CD14-positive monocyte (primary cell): ENCODE data around the gene TPK1. TPM values are rescaled to one million over a fixed set of nuclear protein-coding genes. Genes with fewer than 3 reads are reported as not detected.

Experiments
- DNase-seq, 3 donors: peaks; one replicate each; pipeline ENCODE4 v3.0.0-alpha.2; 2011 to 2022
- H2AFZ ChIP-seq: 2 replicates; pipeline ENCODE4 v1.6.0; 2012; ENCODE audit warnings: mild to moderate bottlenecking, low read depth, low read length, inconsistent platforms; ENCODE audit not compliant: insufficient read depth, poor library complexity, severe bottlenecking
- H3K27ac ChIP-seq, 2 donors: 1 replicate in 1 of 2; 2 replicates in 1 of 2; pipeline ENCODE4 v1.5.1; 2012 to 2013; ENCODE audit warnings: low read length in 2 of 2, control low read depth in 1 of 2, inconsistent platforms in 1 of 2, low read depth in 1 of 2, mild to moderate bottlenecking in 1 of 2
- H3K27me3 ChIP-seq, 2 donors: one replicate each; pipeline versions ENCODE4 v1.6.0 to v1.6.1; 2011 to 2013; ENCODE audit warnings: low read length in 2 of 2; ENCODE audit not compliant: control insufficient read depth in 2 of 2, insufficient read depth in 2 of 2
- H3K36me3 ChIP-seq, 2 donors: replicated peaks in 1 of 2; 1 replicate in 1 of 2; 2 replicates in 1 of 2; pipeline versions ENCODE4 v1.5.1 to v1.6.1; 2012 to 2013; ENCODE audit warnings: low read length in 2 of 2, control low read depth in 1 of 2, inconsistent platforms in 1 of 2, mild to moderate bottlenecking in 1 of 2; ENCODE audit not compliant: insufficient read depth in 2 of 2, control insufficient read depth in 1 of 2
- H3K4me1 ChIP-seq, 2 donors: 1 replicate in 1 of 2; 2 replicates in 1 of 2; pipeline versions ENCODE4 v1.5.1 to v1.6.1; 2012 to 2013; ENCODE audit warnings: low read length in 2 of 2, control low read depth in 1 of 2, inconsistent platforms in 1 of 2, mild to moderate bottlenecking in 1 of 2, moderate library complexity in 1 of 2; ENCODE audit not compliant: insufficient read depth in 2 of 2, control insufficient read depth in 1 of 2
- H3K4me2 ChIP-seq: replicated peaks from 2 replicates; pipeline ENCODE3; 2012; ENCODE audit warnings: low read length, moderate library complexity, mild to moderate bottlenecking; ENCODE audit not compliant: poor library complexity, severe bottlenecking; ENCODE audit errors: extremely low read depth
- H3K4me3 ChIP-seq, 3 experiments: fragments of 200-600 bp in 1 of 3; sonication (generic) in 1 of 3; replicated peaks in 1 of 3; 1 replicate in 2 of 3; 2 replicates in 1 of 3; pipeline ENCODE4 v1.5.1; 2011 to 2013; ENCODE audit warnings: low read length in 3 of 3, mild to moderate bottlenecking in 3 of 3, control low read depth in 2 of 3, low read depth in 2 of 3, inconsistent platforms in 1 of 3, moderate library complexity in 1 of 3
- H3K79me2 ChIP-seq: 2 replicates; pipeline ENCODE4 v1.6.0; 2012; ENCODE audit warnings: mild to moderate bottlenecking, control low read depth, inconsistent platforms, low read length, moderate library complexity; ENCODE audit not compliant: insufficient read depth
- H3K9ac ChIP-seq: 2 replicates; pipeline ENCODE4 v1.6.0; 2017; ENCODE audit warnings: low read length, mild to moderate bottlenecking; ENCODE audit not compliant: insufficient read depth, poor library complexity, severe bottlenecking
- H3K9me3 ChIP-seq, 2 donors: replicated peaks in 1 of 2; 1 replicate in 1 of 2; 2 replicates in 1 of 2; pipeline versions ENCODE4 v1.5.1 to v1.6.1; 2012 to 2013; ENCODE audit warnings: low read length in 2 of 2, control low read depth in 1 of 2; ENCODE audit not compliant: control insufficient read depth in 1 of 2, insufficient read depth in 1 of 2
- H4K20me1 ChIP-seq: 2 replicates; pipeline ENCODE4 v1.6.0; 2012; ENCODE audit warnings: mild to moderate bottlenecking, low read length, control low read depth, moderate library complexity; ENCODE audit not compliant: insufficient read depth
- H3K27ac Mint-ChIP-seq, 7 donors: one replicate each; pipeline ENCODE4 v1.8.0; 2020; ENCODE audit warnings: mild to moderate bottlenecking in 7 of 7, mixed read lengths in 7 of 7, moderate library complexity in 6 of 7, inconsistent platforms in 2 of 7
- H3K27me3 Mint-ChIP-seq, 3 donors: one replicate each; pipeline ENCODE4 v1.8.0; 2021 to 2022; ENCODE audit warnings: low read depth in 3 of 3, mild to moderate bottlenecking in 3 of 3, mixed read lengths in 3 of 3, moderate library complexity in 3 of 3, inconsistent platforms in 1 of 3
- H3K36me3 Mint-ChIP-seq, 2 donors: one replicate each; pipeline ENCODE4 v1.8.0; 2020; ENCODE audit warnings: mixed read lengths in 2 of 2, inconsistent platforms in 1 of 2, mild to moderate bottlenecking in 1 of 2
- H3K4me1 Mint-ChIP-seq: one replicate; pipeline ENCODE4 v1.8.0; 2020; ENCODE audit warnings: mild to moderate bottlenecking, mixed read lengths
- H3K4me3 Mint-ChIP-seq, 2 donors: one replicate each; pipeline ENCODE4 v1.8.0; 2020; ENCODE audit warnings: mild to moderate bottlenecking in 2 of 2, mixed read lengths in 2 of 2, moderate library complexity in 1 of 2
- H3K9me3 Mint-ChIP-seq, 7 donors: one replicate each; pipeline ENCODE4 v1.8.0; 2020 to 2022; ENCODE audit warnings: mixed read lengths in 7 of 7, mild to moderate bottlenecking in 6 of 7, moderate library complexity in 6 of 7, inconsistent platforms in 2 of 7
- CTCF ChIP-seq: fragments of 200-600 bp; IDR thresholded peaks from one replicate; pipeline ENCODE4 v1.8.0; 2022; ENCODE audit warnings: antibody characterized with exemption, mild to moderate bottlenecking
- WGBS: methylation state at CpG from one replicate; pipeline ENCODE4 v1.1.5; 2013; ENCODE audit warnings: missing lambda C conversion rate; ENCODE audit not compliant: insufficient coverage; 5-methylcytosine and 5-hydroxymethylcytosine counted together
- intact Hi-C, 2 donors: fragments of 100-400 bp; cut with micrococcal nuclease; formaldehyde crosslinking; loops; one replicate each; pipeline versions ENCODE4 v1.15.0 to v1.15.1; 2023
- polyA plus RNA-seq, 3 donors: library from polyadenylated mRNA; depleted of rRNA in 1 of 3; unstranded in 2 of 3; stranded (reverse) in 1 of 3; fragments of 300-500 nt in 2 of 3; fragments of >200 nt in 1 of 3; fragmentation: Illumina TruSeq in 2 of 3; gene quantifications; 1 replicate in 2 of 3; 2 replicates in 1 of 3; pipeline ENCODE4 v1.2.3, GENCODE V29; 2012 to 2021

Gene TPK1
- polyA plus RNA-seq, 3 donors, result 18.9 to 33.8 (median 33.1) TPM

- H3K4me1 Mint-ChIP-seq, result no peaks in the 10 kb centered on the region
- no peak for DNase-seq
- peaks cover 0 to 2% (median 0%) of the 10 kb centered on the region in 7 donors for H3K9me3 Mint-ChIP-seq
- Histone ChIP-seq H3K4me1 (no peaks in the 10 kb centered on the region), H3K4me3 (no peak overlapping the region), H3K27me3 (no peaks in the 10 kb centered on the region), H3K4me2 (no peak overlapping the region), H3K9me3 (no peaks in the 10 kb centered on the region), H3K79me2 (no peaks in the 10 kb centered on the region), H3K27ac (no peak overlapping the region), H3K9ac (no peak overlapping the region), H2AFZ (no peak overlapping the region), H3K36me3 (no peaks in the 10 kb centered on the region), H4K20me1 (no peaks in the 10 kb centered on the region)
- peaks cover 0 to 2% (median 0%) of the 10 kb centered on the region in 3 donors for H3K27me3 Mint-ChIP-seq
- H3K27ac Mint-ChIP-seq, result no peak overlapping the region
- no peaks in the 10 kb centered on the region for H3K36me3 Mint-ChIP-seq
- no CpG with 5 or more reads among the region's 3 CpGs for WGBS
- no peak overlapping the region for H3K4me3 Mint-ChIP-seq
- intact Hi-C loops, result no loop called here
- no peak for TF ChIP-seq CTCF
Observed at GRCh38 chr7:144859739-144860138, 23.9 kb upstream of the TPK1 start.

GRCh38 chr7:144857463-144857862 lies 21.6 kb upstream of the TPK1 start:
- no peak overlapping the region for H3K4me2 ChIP-seq
- no peak for TF ChIP-seq CTCF
- 100% methylated on average over 1 of the region's 1 CpG for WGBS
- Mint-ChIP-seq H3K27me3 (peaks cover 0 to 2% (median 0%) of the 10 kb centered on the region in 3 donors), H3K4me3 (no peak overlapping the region), H3K9me3 (no peaks in the 10 kb centered on the region), H3K36me3 (no peaks in the 10 kb centered on the region), H3K4me1 (no peaks in the 10 kb centered on the region), H3K27ac (no peak overlapping the region)
- no peak for DNase-seq
- no peak overlapping the region for H2AFZ ChIP-seq
- no peaks in the 10 kb centered on the region for H4K20me1 ChIP-seq
- H3K9me3 ChIP-seq, result no peaks in the 10 kb centered on the region
- H3K9ac ChIP-seq, result no peak overlapping the region
- no peaks in the 10 kb centered on the region for H3K4me1 ChIP-seq
- H3K36me3 ChIP-seq, result no peaks in the 10 kb centered on the region
- H3K4me3 ChIP-seq, result no peak overlapping the region
- H3K27ac ChIP-seq, result no peak overlapping the region
- H3K27me3 ChIP-seq, result no peaks in the 10 kb centered on the region
- intact Hi-C loops, result no loop called here
- no peaks in the 10 kb centered on the region for H3K79me2 ChIP-seq
